Activated CD4-positive, alpha-beta T cell treated with anti-CD3 and anti-CD28 coated beads for 36 hours (primary cell): Measurements from ENCODE around the gene JARID2. TPM values are rescaled to one million over a fixed set of nuclear protein-coding genes. Genes with fewer than 3 reads are reported as not detected.
"Not testable (repeated sequence)": the region's sequence is repeated elsewhere in the genome, so short reads cannot be mapped to it uniquely, and the experiment has no call there.

Experiments
- ATAC-seq: fragments of 200-7000 bp; cut with Tn5 transposase; one replicate; pipeline ENCODE4 v1.10.0; 2021; ENCODE audit warnings: mild to moderate bottlenecking, moderate library complexity
- CTCF ChIA-PET: fragments of 350-600 bp; sonication (Branson Sonifier 250); formaldehyde crosslinking; loops from one replicate; lab custom pipeline; 2021; ENCODE audit warnings: antibody characterized with exemption; lab: Charles Lee
- POLR2A ChIA-PET: fragments of 350-600 bp; sonication (Branson Sonifier 250); formaldehyde crosslinking; loops from one replicate; lab custom pipeline; 2021; ENCODE audit warnings: antibody characterized with exemption, inconsistent platforms; lab: Charles Lee
- DNase-seq: peaks from one replicate; pipeline ENCODE4 v3.0.0-alpha.2; 2020
- H3K27ac Mint-ChIP-seq: one replicate; pipeline ENCODE4 v1.8.0; 2021; ENCODE audit warnings: mixed read lengths
- H3K27me3 Mint-ChIP-seq: one replicate; pipeline ENCODE4 v1.8.0; 2021; ENCODE audit warnings: mixed read lengths
- H3K36me3 Mint-ChIP-seq: one replicate; pipeline ENCODE4 v1.8.0; 2021; ENCODE audit warnings: low read depth, mixed read lengths
- H3K4me1 Mint-ChIP-seq: one replicate; pipeline ENCODE4 v1.8.0; 2021; ENCODE audit warnings: mixed read lengths
- H3K4me3 Mint-ChIP-seq: one replicate; pipeline ENCODE4 v1.8.0; 2021; ENCODE audit warnings: mild to moderate bottlenecking, moderate library complexity, mixed read lengths
- H3K9me3 Mint-ChIP-seq: one replicate; pipeline ENCODE4 v1.8.0; 2021; ENCODE audit warnings: low read depth, mixed read lengths
- intact Hi-C, 2 experiments: fragments of 100-400 bp; cut with DNase I in 1 of 2; cut with micrococcal nuclease in 1 of 2; formaldehyde crosslinking; loops; one replicate each; pipeline versions ENCODE4 v1.14.2 to v1.15.1; 2022 to 2024; cut with DNase I, micrococcal nuclease
- total RNA-seq, 2 experiments: library from RNA; stranded (reverse); gene quantifications; one replicate each; pipeline ENCODE4 v1.2.3, GENCODE V29; 2021

JARID2 gene
- total RNA-seq, 2 experiments from 2014 or later, result 43.0 to 48.6 TPM

- ATAC-seq (no peak), DNase-seq (no peak)
- Mint-ChIP-seq H3K27me3 (no peaks in the 10 kb centered on the region), H3K36me3 (peaks cover 39% of the 10 kb centered on the region), H3K27ac (peak overlapping the region; percentile 3), H3K4me3 (no peak overlapping the region), H3K9me3 (no peaks in the 10 kb centered on the region), H3K4me1 (peaks cover 85% of the 10 kb centered on the region)
- ChIA-PET CTCF (interaction anchor here (1.0 to 1.1 kb wide), 2 partner anchors 13 to 44 kb away, joined by 3 to 4 read pairs; no protein-coding TSS in a partner anchor), POLR2A (no interaction called here)
- intact Hi-C loops, result no loop called here
Observed at GRCh38 chr6:15279047-15279661, 33.3 kb downstream of the JARID2 start.

GRCh38 chr6:15280028-15280427 is 34.2 kb downstream of the JARID2 start:
- no peak overlapping the region for H3K4me3 Mint-ChIP-seq
- CTCF ChIA-PET, result interaction anchor here (0.6 kb wide), 1 partner anchor 498 kb away, joined by 3 read pairs; no protein-coding TSS in a partner anchor
- H3K36me3 Mint-ChIP-seq, result peaks cover 32% of the 10 kb centered on the region
- no peaks in the 10 kb centered on the region for H3K9me3 Mint-ChIP-seq
- no peak for DNase-seq
- POLR2A ChIA-PET, result interaction anchor here (0.7 kb wide), 1 partner anchor 146 kb away, joined by 6 read pairs; no protein-coding TSS in a partner anchor
- no peak for ATAC-seq
- H3K27ac Mint-ChIP-seq, result no peak overlapping the region
- H3K4me1 Mint-ChIP-seq, result peaks cover 80% of the 10 kb centered on the region
- H3K27me3 Mint-ChIP-seq, result no peaks in the 10 kb centered on the region
- intact Hi-C loops, result no loop called here

- CTCF ChIA-PET, result no interaction called here
- ATAC-seq, result no peak
- peaks cover 27% of the 10 kb centered on the region for H3K36me3 Mint-ChIP-seq
Observed at GRCh38 chr6:15280961-15281360, 35.1 kb downstream of the JARID2 start.

GRCh38 chr6:15282334-15282733 is 36.5 kb downstream of the JARID2 start:
- H3K27me3 Mint-ChIP-seq, result no peaks in the 10 kb centered on the region
- peaks cover 65% of the 10 kb centered on the region for H3K4me1 Mint-ChIP-seq
- ATAC-seq, result no peak
- CTCF ChIA-PET, result no interaction called here
- POLR2A ChIA-PET, result no interaction called here
- H3K9me3 Mint-ChIP-seq, result no peaks in the 10 kb centered on the region
- intact Hi-C loops, result no loop called here
- no peak for DNase-seq
- H3K27ac Mint-ChIP-seq, result no peak overlapping the region
- no peak overlapping the region for H3K4me3 Mint-ChIP-seq
- H3K36me3 Mint-ChIP-seq, result peaks cover 21% of the 10 kb centered on the region

More at GRCh38 chr6:15280961-15281360, 35.1 kb downstream of the JARID2 start:
- Mint-ChIP-seq H3K27ac (no peak overlapping the region), H3K27me3 (no peaks in the 10 kb centered on the region), H3K4me3 (no peak overlapping the region), H3K4me1 (peaks cover 78% of the 10 kb centered on the region), H3K9me3 (no peaks in the 10 kb centered on the region)
- no peak for DNase-seq
- POLR2A ChIA-PET, result no interaction called here
- intact Hi-C loops, result no loop called here

- H3K27me3 Mint-ChIP-seq, result no peaks in the 10 kb centered on the region
- no peak overlapping the region for H3K4me3 Mint-ChIP-seq
- no peak for ATAC-seq
- CTCF ChIA-PET, result interaction anchor here (0.8 kb wide), 1 partner anchor 9 kb away, joined by 3 read pairs; no protein-coding TSS in a partner anchor
- POLR2A ChIA-PET, result no interaction called here
- peaks cover 33% of the 10 kb centered on the region for H3K36me3 Mint-ChIP-seq
- no peak for DNase-seq
- H3K9me3 Mint-ChIP-seq, result no peaks in the 10 kb centered on the region
- peaks cover 66% of the 10 kb centered on the region for H3K4me1 Mint-ChIP-seq
- intact Hi-C loops, result no loop called here
- no peak overlapping the region for H3K27ac Mint-ChIP-seq
Observed at GRCh38 chr6:15283986-15284361, 38.1 kb downstream of the JARID2 start.

- no peak for DNase-seq
- Mint-ChIP-seq H3K4me1 (peaks cover 62% of the 10 kb centered on the region), H3K36me3 (peaks cover 32% of the 10 kb centered on the region), H3K27me3 (no peaks in the 10 kb centered on the region), H3K4me3 (no peak overlapping the region), H3K9me3 (no peaks in the 10 kb centered on the region), H3K27ac (no peak overlapping the region)
- ATAC-seq, result no peak
- ChIA-PET POLR2A (no interaction called here), CTCF (no interaction called here)
- intact Hi-C loops, result no loop called here
Observed at GRCh38 chr6:15284743-15285142, 38.9 kb downstream of the JARID2 start.

GRCh38 chr6:15285682-15286294 is 39.9 kb downstream of the JARID2 start:
- Mint-ChIP-seq H3K36me3 (peaks cover 34% of the 10 kb centered on the region), H3K4me1 (peaks cover 60% of the 10 kb centered on the region), H3K4me3 (no peak overlapping the region), H3K27ac (no peak overlapping the region), H3K27me3 (no peaks in the 10 kb centered on the region), H3K9me3 (no peaks in the 10 kb centered on the region)
- intact Hi-C loops, result no loop called here
- CTCF ChIA-PET, result no interaction called here
- no peak for ATAC-seq
- DNase-seq, result no peak
- POLR2A ChIA-PET, result no interaction called here

- ChIA-PET POLR2A (no interaction called here), CTCF (interaction anchor here (0.9 kb wide), 2 partner anchors 11 to 57 kb away, joined by 3 to 4 read pairs; no protein-coding TSS in a partner anchor)
- Mint-ChIP-seq H3K36me3 (peaks cover 40% of the 10 kb centered on the region), H3K27ac (no peak overlapping the region), H3K4me3 (no peak overlapping the region), H3K27me3 (no peaks in the 10 kb centered on the region), H3K9me3 (no peaks in the 10 kb centered on the region), H3K4me1 (peaks cover 59% of the 10 kb centered on the region)
- intact Hi-C loops, result no loop called here
- ATAC-seq (peak; percentile 42), DNase-seq (no peak)
Observed at GRCh38 chr6:15287670-15288375, 42.0 kb downstream of the JARID2 start.

GRCh38 chr6:15288856-15289255 is 43.0 kb downstream of the JARID2 start:
- H3K4me3 Mint-ChIP-seq, result no peak overlapping the region
- no peaks in the 10 kb centered on the region for H3K9me3 Mint-ChIP-seq
- no peak for DNase-seq
- peaks cover 68% of the 10 kb centered on the region for H3K4me1 Mint-ChIP-seq
- H3K36me3 Mint-ChIP-seq, result peaks cover 47% of the 10 kb centered on the region
- ATAC-seq, result no peak
- intact Hi-C loops, result no loop called here
- no peaks in the 10 kb centered on the region for H3K27me3 Mint-ChIP-seq
- ChIA-PET POLR2A (interaction anchor here (0.5 to 0.6 kb wide), 2 partner anchors 11 to 746 kb away, joined by 3 to 5 read pairs; no protein-coding TSS in a partner anchor), CTCF (interaction anchor here (1.1 to 1.6 kb wide), 2 partner anchors 11 to 22 kb away, joined by 3 to 4 read pairs; no protein-coding TSS in a partner anchor)
- H3K27ac Mint-ChIP-seq, result peak overlapping the region; percentile 61

GRCh38 chr6:15289456-15289855 is 43.6 kb downstream of the JARID2 start:
- Mint-ChIP-seq H3K36me3 (peaks cover 45% of the 10 kb centered on the region), H3K4me1 (peaks cover 68% of the 10 kb centered on the region)
- DNase-seq, H3K27ac Mint-ChIP-seq, H3K27me3 Mint-ChIP-seq, ATAC-seq, H3K9me3 Mint-ChIP-seq, intact Hi-C loops, H3K4me3 Mint-ChIP-seq: not testable (repeated sequence)
- ChIA-PET CTCF (interaction anchor here (1.0 to 1.6 kb wide), 3 partner anchors 12 to 115 kb away, joined by 3 to 4 read pairs (median 3); no protein-coding TSS in a partner anchor), POLR2A (interaction anchor here (0.6 kb wide), 1 partner anchor 747 kb away, joined by 3 read pairs; no protein-coding TSS in a partner anchor)

- no peak for ATAC-seq
Observed at GRCh38 chr6:15290067-15290680, 44.3 kb downstream of the JARID2 start.

More at GRCh38 chr6:15290067-15290680, 44.3 kb downstream of the JARID2 start:
- Mint-ChIP-seq H3K36me3 (peaks cover 48% of the 10 kb centered on the region), H3K27ac (peak overlapping the region; percentile 64), H3K27me3 (no peaks in the 10 kb centered on the region), H3K4me1 (peaks cover 68% of the 10 kb centered on the region), H3K4me3 (no peak overlapping the region), H3K9me3 (no peaks in the 10 kb centered on the region)
- no peak for DNase-seq
- POLR2A ChIA-PET, result no interaction called here
- CTCF ChIA-PET, result interaction anchor here (1.0 to 1.6 kb wide), 2 partner anchors 24 to 114 kb away, joined by 3 to 4 read pairs; no protein-coding TSS in a partner anchor
- intact Hi-C loops, result loop anchor here in 1 of 2 experiments (10.0 kb wide), 1 partner anchor 485 kb away; no protein-coding TSS in a partner anchor
